HepG2 (cell line): ENCODE measurements around the gene ASIC3. TPM values are rescaled to one million over a fixed set of nuclear protein-coding genes. Genes with fewer than 3 reads are reported as not detected.

Source experiments
- ASH2L ChIP-seq: fragments of 300-600, 200-600 bp; sonication (generic); IDR thresholded peaks from 2 replicates; pipeline ENCODE4 v1.7.0; 2017; ENCODE audit warnings: low read depth, mild to moderate bottlenecking, moderate library complexity, mixed read lengths, low read length; ENCODE audit not compliant: insufficient read length
- BRD4 ChIP-seq: sonication (generic); formaldehyde crosslinking; IDR thresholded peaks from 2 replicates; pipeline ENCODE4 v1.4.0; 2020; ENCODE audit warnings: missing genetic modification reagents
- CBX1 ChIP-seq: IDR thresholded peaks from one replicate; pipeline ENCODE4 v1.6.1; 2016; ENCODE audit warnings: antibody characterized with exemption, low read depth
- DR1 ChIP-seq: sonication (generic); formaldehyde crosslinking; IDR thresholded peaks from 2 replicates; pipeline ENCODE4 v1.8.0; 2021; ENCODE audit warnings: mild to moderate bottlenecking, missing genetic modification reagents, inconsistent platforms
- ELF1 ChIP-seq: sonication (generic); formaldehyde crosslinking; IDR thresholded peaks from 2 replicates; pipeline ENCODE4 v1.4.0; 2020; ENCODE audit warnings: missing genetic modification reagents
- HMGA1 ChIP-seq: sonication (generic); formaldehyde crosslinking; conservative IDR thresholded peaks from 2 replicates; pipeline ENCODE4 v1.4.0; 2020; ENCODE audit warnings: missing genetic modification reagents
- KAT8 ChIP-seq: IDR thresholded peaks from 2 replicates; pipeline ENCODE4 v1.6.1; 2016; ENCODE audit warnings: missing genetic modification reagents, missing compliant biosample characterization
- NFE2L2 ChIP-seq: fragments of 150-350 bp; IDR thresholded peaks from 2 replicates; pipeline ENCODE4 v1.6.1; 2014; ENCODE audit warnings: low read length
- NFRKB ChIP-seq: fragments of 450-650 bp; IDR thresholded peaks from 2 replicates; pipeline ENCODE4 v1.6.1; 2017
- PTBP1 ChIP-seq: fragments of 200-400 bp; formaldehyde crosslinking; IDR thresholded peaks from 2 replicates; pipeline ENCODE4 v1.6.1; 2018; ENCODE audit warnings: low read length, low read depth; ENCODE audit not compliant: poor library complexity, severe bottlenecking
- RFX5 ChIP-seq: IDR thresholded peaks from 2 replicates; pipeline ENCODE4 v1.6.1; 2011; ENCODE audit warnings: low read depth, low read length, improper control_type of control experiment
- ZNF10 ChIP-seq: sonication (generic); formaldehyde crosslinking; IDR thresholded peaks from 2 replicates; pipeline ENCODE4 v1.4.0; 2020; ENCODE audit warnings: mild to moderate bottlenecking, low read depth, missing genetic modification reagents, borderline replicate concordance
- ZNF343 ChIP-seq: sonication (generic); formaldehyde crosslinking; IDR thresholded peaks from 2 replicates; pipeline ENCODE4 v1.4.0; 2020; ENCODE audit warnings: mild to moderate bottlenecking, missing genetic modification reagents
- ZNF709 ChIP-seq: sonication (generic); formaldehyde crosslinking; IDR thresholded peaks from 2 replicates; pipeline ENCODE4 v1.5.0; 2020; ENCODE audit warnings: mild to moderate bottlenecking, missing genetic modification reagents
- ZNF850 ChIP-seq: sonication (generic); formaldehyde crosslinking; conservative IDR thresholded peaks from 2 replicates; pipeline ENCODE4 v1.9.0; 2021; ENCODE audit warnings: mild to moderate bottlenecking, missing genetic modification reagents
- polyA plus RNA-seq, 8 experiments: library from polyadenylated mRNA; depleted of rRNA in 3 of 8; stranded (reverse) in 7 of 8; unstranded in 1 of 8; fragments of >200 nt; fragmentation: Illumina TruSeq in 4 of 8; extraction: Trizol in 4 of 8; gene quantifications; 2 replicates each; pipeline versions ENCODE4 v1.2.1 to v1.2.3, GENCODE V29; 2011 to 2016; ENCODE audit warnings: low read depth in 4 of 8, missing spikeins in 1 of 8, mixed read lengths in 1 of 8; ENCODE audit not compliant: insufficient read depth in 1 of 8
- total RNA-seq, 5 experiments: library from RNA; depleted of rRNA; stranded (reverse); fragments of >200 nt; fragmentation: Illumina TruSeq; extraction: Trizol; gene quantifications; 2 replicates each; pipeline ENCODE4 v1.2.3, GENCODE V29; 2016; ENCODE audit warnings: low read depth in 1 of 5
- TF ChIP-seq, protein P1 (sequence below): fragments of 450-650 bp; IDR thresholded peaks from 2 replicates; pipeline ENCODE4 v1.6.1; 2017
- TF ChIP-seq, protein P2 (sequence below): sonication (generic); formaldehyde crosslinking; IDR thresholded peaks from 2 replicates; pipeline ENCODE4 v1.5.1; 2020; ENCODE audit warnings: missing genetic modification reagents, mild to moderate bottlenecking, borderline replicate concordance
- TF ChIP-seq, protein P3 (sequence below): sonication (generic); formaldehyde crosslinking; conservative IDR thresholded peaks from 2 replicates; pipeline ENCODE4 v1.4.0; 2020; ENCODE audit warnings: mild to moderate bottlenecking, missing genetic modification reagents, moderate library complexity
- TF ChIP-seq, protein P4 (sequence below): sonication (generic); formaldehyde crosslinking; IDR thresholded peaks from 2 replicates; pipeline ENCODE4; 2020; ENCODE audit warnings: missing genetic modification reagents, mild to moderate bottlenecking, borderline replicate concordance
- TF ChIP-seq, protein P5 (sequence below): IDR thresholded peaks from 2 replicates; pipeline ENCODE4 v1.6.1; 2016; ENCODE audit warnings: mild to moderate bottlenecking, missing biosample characterization, missing genetic modification reagents

ASIC3 gene
- total and polyA plus RNA-seq, 2 of the 13 experiments (the other 11 are each of a cell fraction or from before 2014, with no cell fraction given): 0.51 TPM; not detected in 1

DNA sequence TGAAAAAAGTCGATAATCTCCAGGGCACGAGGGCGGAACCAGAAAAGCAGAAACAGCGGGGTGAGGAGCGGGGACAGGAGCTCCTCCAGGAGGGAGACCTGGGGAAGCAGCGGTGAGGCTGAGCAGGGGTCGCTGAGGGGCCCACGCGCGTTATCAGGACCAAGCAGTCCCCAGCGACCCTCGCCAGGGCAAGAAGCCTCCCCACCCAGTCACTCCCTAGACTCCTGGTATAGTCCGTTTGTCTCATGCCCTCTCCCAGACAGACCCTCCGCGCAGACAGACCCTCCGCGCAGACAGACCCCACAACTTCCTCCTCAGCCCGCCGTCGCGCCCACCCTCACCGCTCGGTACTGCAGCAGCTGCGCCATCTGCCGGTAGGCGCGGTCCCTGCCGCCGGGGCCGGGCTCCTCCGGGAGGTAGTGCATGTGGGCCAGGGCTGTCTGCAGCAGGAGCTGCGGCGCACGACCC lies 30.3 kb upstream of the ASIC3 start (continued):
- TF ChIP-seq, protein P1, sequence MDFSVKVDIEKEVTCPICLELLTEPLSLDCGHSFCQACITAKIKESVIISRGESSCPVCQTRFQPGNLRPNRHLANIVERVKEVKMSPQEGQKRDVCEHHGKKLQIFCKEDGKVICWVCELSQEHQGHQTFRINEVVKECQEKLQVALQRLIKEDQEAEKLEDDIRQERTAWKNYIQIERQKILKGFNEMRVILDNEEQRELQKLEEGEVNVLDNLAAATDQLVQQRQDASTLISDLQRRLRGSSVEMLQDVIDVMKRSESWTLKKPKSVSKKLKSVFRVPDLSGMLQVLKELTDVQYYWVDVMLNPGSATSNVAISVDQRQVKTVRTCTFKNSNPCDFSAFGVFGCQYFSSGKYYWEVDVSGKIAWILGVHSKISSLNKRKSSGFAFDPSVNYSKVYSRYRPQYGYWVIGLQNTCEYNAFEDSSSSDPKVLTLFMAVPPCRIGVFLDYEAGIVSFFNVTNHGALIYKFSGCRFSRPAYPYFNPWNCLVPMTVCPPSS: no peak
- TF ChIP-seq PTBP1 (peak; percentile 66), RFX5 (no peak), KAT8 (CRISPR knock-in tag) (no peak), HMGA1 (CRISPR knock-in tag) (no peak), ZNF850 (CRISPR knock-in tag) (no peak), ASH2L (no peak), ZNF709 (CRISPR knock-in tag) (no peak), BRD4 (CRISPR knock-in tag) (no peak), ZNF343 (CRISPR knock-in tag) (no peak), CBX1 (no peak), NFE2L2 (no peak), ELF1 (CRISPR knock-in tag) (peak; percentile 61; the same call in 1 of the 2 replicates), NFRKB (no peak), DR1 (CRISPR knock-in tag) (no peak), ZNF10 (CRISPR knock-in tag) (no peak)
- TF ChIP-seq, protein P2, sequence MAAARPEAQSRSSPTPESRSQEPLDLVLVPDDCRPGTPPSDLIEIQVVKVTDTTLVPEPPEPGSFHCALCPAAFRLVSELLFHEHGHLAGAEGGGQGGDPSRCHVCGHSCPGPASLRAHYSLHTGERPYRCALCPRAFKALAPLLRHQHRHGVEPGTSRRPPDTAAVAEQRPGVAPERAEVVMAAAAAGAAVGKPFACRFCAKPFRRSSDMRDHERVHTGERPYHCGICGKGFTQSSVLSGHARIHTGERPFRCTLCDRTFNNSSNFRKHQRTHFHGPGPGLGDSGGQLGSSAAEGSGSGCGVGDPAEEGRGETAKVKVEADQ (CRISPR knock-in tag): no peak
- TF ChIP-seq, protein P3, sequence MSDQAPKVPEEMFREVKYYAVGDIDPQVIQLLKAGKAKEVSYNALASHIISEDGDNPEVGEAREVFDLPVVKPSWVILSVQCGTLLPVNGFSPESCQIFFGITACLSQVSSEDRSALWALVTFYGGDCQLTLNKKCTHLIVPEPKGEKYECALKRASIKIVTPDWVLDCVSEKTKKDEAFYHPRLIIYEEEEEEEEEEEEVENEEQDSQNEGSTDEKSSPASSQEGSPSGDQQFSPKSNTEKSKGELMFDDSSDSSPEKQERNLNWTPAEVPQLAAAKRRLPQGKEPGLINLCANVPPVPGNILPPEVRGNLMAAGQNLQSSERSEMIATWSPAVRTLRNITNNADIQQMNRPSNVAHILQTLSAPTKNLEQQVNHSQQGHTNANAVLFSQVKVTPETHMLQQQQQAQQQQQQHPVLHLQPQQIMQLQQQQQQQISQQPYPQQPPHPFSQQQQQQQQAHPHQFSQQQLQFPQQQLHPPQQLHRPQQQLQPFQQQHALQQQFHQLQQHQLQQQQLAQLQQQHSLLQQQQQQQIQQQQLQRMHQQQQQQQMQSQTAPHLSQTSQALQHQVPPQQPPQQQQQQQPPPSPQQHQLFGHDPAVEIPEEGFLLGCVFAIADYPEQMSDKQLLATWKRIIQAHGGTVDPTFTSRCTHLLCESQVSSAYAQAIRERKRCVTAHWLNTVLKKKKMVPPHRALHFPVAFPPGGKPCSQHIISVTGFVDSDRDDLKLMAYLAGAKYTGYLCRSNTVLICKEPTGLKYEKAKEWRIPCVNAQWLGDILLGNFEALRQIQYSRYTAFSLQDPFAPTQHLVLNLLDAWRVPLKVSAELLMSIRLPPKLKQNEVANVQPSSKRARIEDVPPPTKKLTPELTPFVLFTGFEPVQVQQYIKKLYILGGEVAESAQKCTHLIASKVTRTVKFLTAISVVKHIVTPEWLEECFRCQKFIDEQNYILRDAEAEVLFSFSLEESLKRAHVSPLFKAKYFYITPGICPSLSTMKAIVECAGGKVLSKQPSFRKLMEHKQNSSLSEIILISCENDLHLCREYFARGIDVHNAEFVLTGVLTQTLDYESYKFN (CRISPR knock-in tag): no peak
- TF ChIP-seq, protein P4, sequence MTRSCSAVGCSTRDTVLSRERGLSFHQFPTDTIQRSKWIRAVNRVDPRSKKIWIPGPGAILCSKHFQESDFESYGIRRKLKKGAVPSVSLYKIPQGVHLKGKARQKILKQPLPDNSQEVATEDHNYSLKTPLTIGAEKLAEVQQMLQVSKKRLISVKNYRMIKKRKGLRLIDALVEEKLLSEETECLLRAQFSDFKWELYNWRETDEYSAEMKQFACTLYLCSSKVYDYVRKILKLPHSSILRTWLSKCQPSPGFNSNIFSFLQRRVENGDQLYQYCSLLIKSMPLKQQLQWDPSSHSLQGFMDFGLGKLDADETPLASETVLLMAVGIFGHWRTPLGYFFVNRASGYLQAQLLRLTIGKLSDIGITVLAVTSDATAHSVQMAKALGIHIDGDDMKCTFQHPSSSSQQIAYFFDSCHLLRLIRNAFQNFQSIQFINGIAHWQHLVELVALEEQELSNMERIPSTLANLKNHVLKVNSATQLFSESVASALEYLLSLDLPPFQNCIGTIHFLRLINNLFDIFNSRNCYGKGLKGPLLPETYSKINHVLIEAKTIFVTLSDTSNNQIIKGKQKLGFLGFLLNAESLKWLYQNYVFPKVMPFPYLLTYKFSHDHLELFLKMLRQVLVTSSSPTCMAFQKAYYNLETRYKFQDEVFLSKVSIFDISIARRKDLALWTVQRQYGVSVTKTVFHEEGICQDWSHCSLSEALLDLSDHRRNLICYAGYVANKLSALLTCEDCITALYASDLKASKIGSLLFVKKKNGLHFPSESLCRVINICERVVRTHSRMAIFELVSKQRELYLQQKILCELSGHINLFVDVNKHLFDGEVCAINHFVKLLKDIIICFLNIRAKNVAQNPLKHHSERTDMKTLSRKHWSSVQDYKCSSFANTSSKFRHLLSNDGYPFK (CRISPR knock-in tag): no peak
- TF ChIP-seq, protein P5, sequence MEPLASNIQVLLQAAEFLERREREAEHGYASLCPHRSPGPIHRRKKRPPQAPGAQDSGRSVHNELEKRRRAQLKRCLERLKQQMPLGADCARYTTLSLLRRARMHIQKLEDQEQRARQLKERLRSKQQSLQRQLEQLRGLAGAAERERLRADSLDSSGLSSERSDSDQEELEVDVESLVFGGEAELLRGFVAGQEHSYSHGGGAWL: peak; percentile 24; the same call in 1 of the 2 replicates
